ENCODE results near the gene TMX4. TPM values are rescaled to one million over a fixed set of nuclear protein-coding genes. Genes with fewer than 3 reads are reported as not detected.

TMX4 gene
- total RNA-seq, 2 donors from 2014 or later = 41.5 to 44.4 TPM

DNA sequence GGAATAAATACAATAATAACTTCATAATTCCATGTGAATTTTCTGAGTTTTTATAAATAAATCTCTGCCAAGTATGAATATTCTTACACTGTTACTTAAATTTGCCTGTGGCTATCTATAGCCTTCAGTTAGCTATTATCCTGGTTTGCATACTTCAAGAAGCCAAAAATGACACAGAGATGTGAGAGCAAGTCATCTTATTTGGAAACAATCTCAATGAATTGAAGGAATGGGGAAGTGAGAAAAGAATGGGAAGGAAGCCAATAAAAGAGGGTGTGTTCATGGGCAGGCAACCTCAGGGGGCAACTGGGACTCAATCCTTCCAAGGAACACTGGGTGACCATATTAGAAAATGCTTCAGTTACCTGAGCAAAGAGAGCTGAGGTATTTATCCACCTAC, 89.2 kb downstream of the TMX4 start:
- no peaks in the 10 kb centered on the region for H3K9me3 Mint-ChIP-seq

More for the DNA sequence above, 89.2 kb downstream of the TMX4 start:
- H3K36me3 Mint-ChIP-seq = no peaks in the 10 kb centered on the region
- DNase-seq (ENCODE audit: low spot score) = no peak
- no peaks in the 10 kb centered on the region for H3K4me1 Mint-ChIP-seq (ENCODE audit: low read depth in 2 of 2)
- ATAC-seq = no peak
- H3K27ac Mint-ChIP-seq = no peak overlapping the region
- H3K4me3 Mint-ChIP-seq = no peak overlapping the region
- H3K27me3 Mint-ChIP-seq = peaks cover 5 to 22% of the 10 kb centered on the region in 2 donors

Other genes starting within 250 kb of the TMX4 start
- gene HAO1, start 79.3 kb downstream of the TMX4 start, total RNA-seq = not detected
- 10 to 100 TPM; 12.3 to 13.4 TPM for gene PLCB1, start 112.5 kb upstream of the TMX4 start, total RNA-seq

Measured in natural killer cell treated with Interleukin-12 subunit alpha and Interleukin-12 subunit beta and Interleukin-15 and Interleukin-18, amount 100 ng/mL, for 72 hours (primary cell).